ENCODE data around the gene LMO2. TPM values are rescaled to one million over a fixed set of nuclear protein-coding genes. Genes with fewer than 3 reads are reported as not detected.

Gene LMO2
- total RNA-seq, 1 donor from 2014 or later = 16.7 TPM

GRCh38 chr11:33906484-33907186, 14.8 kb upstream of the LMO2 start:
- Histone ChIP-seq H3K27ac (ENCODE audit: low read depth, low read length) (no peak overlapping the region), H3K27me3 (ENCODE audit: control insufficient read depth in 3 of 3, insufficient read depth in 3 of 3, low read length in 3 of 3) (no peaks in the 10 kb centered on the region), H3K36me3 (ENCODE audit: control insufficient read depth in 3 of 3, insufficient read depth in 3 of 3, low read length in 3 of 3) (no peaks in the 10 kb centered on the region), H3K4me1 (ENCODE audit: control insufficient read depth in 3 of 3, insufficient read depth in 3 of 3, low read length in 3 of 3) (peaks cover 0 to 5% (median 2%) of the 10 kb centered on the region in 3 donors), H3K9me3 (ENCODE audit: control insufficient read depth in 3 of 3, low read length in 3 of 3) (no peaks in the 10 kb centered on the region), H3K4me3 (ENCODE audit: low read length in 3 of 3) (no peak overlapping the region), H3K9ac (ENCODE audit: low read depth in 1 of 3, low read length in 3 of 3) (no peak overlapping the region)

- no peaks in the 10 kb centered on the region for H3K36me3 ChIP-seq (ENCODE audit: control insufficient read depth in 3 of 3, insufficient read depth in 3 of 3, low read length in 3 of 3)
- H3K27ac ChIP-seq (ENCODE audit: low read depth, low read length) = no peak overlapping the region
- H3K4me3 ChIP-seq (ENCODE audit: low read length in 3 of 3) = no peak overlapping the region
- peaks cover 6 to 10% (median 9%) of the 10 kb centered on the region in 3 donors for H3K4me1 ChIP-seq (ENCODE audit: control insufficient read depth in 3 of 3, insufficient read depth in 3 of 3, low read length in 3 of 3)
- no peaks in the 10 kb centered on the region for H3K27me3 ChIP-seq (ENCODE audit: control insufficient read depth in 3 of 3, insufficient read depth in 3 of 3, low read length in 3 of 3)
- H3K9me3 ChIP-seq (ENCODE audit: control insufficient read depth in 3 of 3, low read length in 3 of 3) = no peaks in the 10 kb centered on the region
- H3K9ac ChIP-seq (ENCODE audit: low read depth in 1 of 3, low read length in 3 of 3) = no peak overlapping the region
Measured at GRCh38 chr11:33904102-33904501, 12.2 kb upstream of the LMO2 start.

- Histone ChIP-seq H3K27me3 (ENCODE audit: control insufficient read depth in 3 of 3, insufficient read depth in 3 of 3, low read length in 3 of 3) (no peaks in the 10 kb centered on the region), H3K4me1 (ENCODE audit: control insufficient read depth in 3 of 3, insufficient read depth in 3 of 3, low read length in 3 of 3) (peaks cover 9 to 17% (median 16%) of the 10 kb centered on the region in 3 donors), H3K9ac (ENCODE audit: low read depth in 1 of 3, low read length in 3 of 3) (no peak overlapping the region), H3K36me3 (ENCODE audit: control insufficient read depth in 3 of 3, insufficient read depth in 3 of 3, low read length in 3 of 3) (no peaks in the 10 kb centered on the region), H3K9me3 (ENCODE audit: control insufficient read depth in 3 of 3, low read length in 3 of 3) (no peaks in the 10 kb centered on the region), H3K27ac (ENCODE audit: low read depth, low read length) (no peak overlapping the region), H3K4me3 (ENCODE audit: low read length in 3 of 3) (no peak overlapping the region)
Measured at GRCh38 chr11:33900159-33900840, 8.4 kb upstream of the LMO2 start.

GRCh38 chr11:33899400-33900037, 7.6 kb upstream of the LMO2 start:
- H3K4me3 ChIP-seq (ENCODE audit: low read length in 3 of 3) = peak overlapping the region in 1 of 3 donors; percentile 45
- H3K36me3 ChIP-seq (ENCODE audit: control insufficient read depth in 3 of 3, insufficient read depth in 3 of 3, low read length in 3 of 3) = no peaks in the 10 kb centered on the region
- peaks cover 9 to 22% (median 16%) of the 10 kb centered on the region in 3 donors for H3K4me1 ChIP-seq (ENCODE audit: control insufficient read depth in 3 of 3, insufficient read depth in 3 of 3, low read length in 3 of 3)
- no peak overlapping the region for H3K27ac ChIP-seq (ENCODE audit: low read depth, low read length)
- no peaks in the 10 kb centered on the region for H3K9me3 ChIP-seq (ENCODE audit: control insufficient read depth in 3 of 3, low read length in 3 of 3)
- H3K27me3 ChIP-seq (ENCODE audit: control insufficient read depth in 3 of 3, insufficient read depth in 3 of 3, low read length in 3 of 3) = no peaks in the 10 kb centered on the region
- peak overlapping the region in 1 of 3 donors; percentile 33 for H3K9ac ChIP-seq (ENCODE audit: low read depth in 1 of 3, low read length in 3 of 3)

GRCh38 chr11:33898957-33899356, 7.1 kb upstream of the LMO2 start:
- H3K4me1 ChIP-seq (ENCODE audit: control insufficient read depth in 3 of 3, insufficient read depth in 3 of 3, low read length in 3 of 3) = peaks cover 9 to 22% (median 16%) of the 10 kb centered on the region in 3 donors
- H3K9ac ChIP-seq (ENCODE audit: low read depth in 1 of 3, low read length in 3 of 3) = peak overlapping the region in 2 of 3 donors; percentile 15 to 33
- no peaks in the 10 kb centered on the region for H3K9me3 ChIP-seq (ENCODE audit: control insufficient read depth in 3 of 3, low read length in 3 of 3)
- H3K4me3 ChIP-seq (ENCODE audit: low read length in 3 of 3) = no peak overlapping the region
- no peaks in the 10 kb centered on the region for H3K27me3 ChIP-seq (ENCODE audit: control insufficient read depth in 3 of 3, insufficient read depth in 3 of 3, low read length in 3 of 3)
- peak overlapping the region; percentile 45 for H3K27ac ChIP-seq (ENCODE audit: low read depth, low read length)
- no peaks in the 10 kb centered on the region for H3K36me3 ChIP-seq (ENCODE audit: control insufficient read depth in 3 of 3, insufficient read depth in 3 of 3, low read length in 3 of 3)

GRCh38 chr11:33897761-33898375, 6.0 kb upstream of the LMO2 start:
- no peaks in the 10 kb centered on the region for H3K27me3 ChIP-seq (ENCODE audit: control insufficient read depth in 3 of 3, insufficient read depth in 3 of 3, low read length in 3 of 3)
- no peak overlapping the region for H3K9ac ChIP-seq (ENCODE audit: low read depth in 1 of 3, low read length in 3 of 3)
- H3K9me3 ChIP-seq (ENCODE audit: control insufficient read depth in 3 of 3, low read length in 3 of 3) = no peaks in the 10 kb centered on the region
- H3K4me3 ChIP-seq (ENCODE audit: low read length in 3 of 3) = no peak overlapping the region
- peaks cover 9 to 30% (median 16%) of the 10 kb centered on the region in 3 donors for H3K4me1 ChIP-seq (ENCODE audit: control insufficient read depth in 3 of 3, insufficient read depth in 3 of 3, low read length in 3 of 3)
- no peaks in the 10 kb centered on the region for H3K36me3 ChIP-seq (ENCODE audit: control insufficient read depth in 3 of 3, insufficient read depth in 3 of 3, low read length in 3 of 3)
- no peak overlapping the region for H3K27ac ChIP-seq (ENCODE audit: low read depth, low read length)

- H3K27ac ChIP-seq (ENCODE audit: low read depth, low read length) = no peak overlapping the region
- no peak overlapping the region for H3K4me3 ChIP-seq (ENCODE audit: low read length in 3 of 3)
- H3K9me3 ChIP-seq (ENCODE audit: control insufficient read depth in 3 of 3, low read length in 3 of 3) = no peaks in the 10 kb centered on the region
- H3K27me3 ChIP-seq (ENCODE audit: control insufficient read depth in 3 of 3, insufficient read depth in 3 of 3, low read length in 3 of 3) = no peaks in the 10 kb centered on the region
- H3K4me1 ChIP-seq (ENCODE audit: control insufficient read depth in 3 of 3, insufficient read depth in 3 of 3, low read length in 3 of 3) = peaks cover 11 to 33% (median 16%) of the 10 kb centered on the region in 3 donors
- no peaks in the 10 kb centered on the region for H3K36me3 ChIP-seq (ENCODE audit: control insufficient read depth in 3 of 3, insufficient read depth in 3 of 3, low read length in 3 of 3)
- no peak overlapping the region for H3K9ac ChIP-seq (ENCODE audit: low read depth in 1 of 3, low read length in 3 of 3)
Measured at GRCh38 chr11:33896911-33897310, 5.0 kb upstream of the LMO2 start.

GRCh38 chr11:33895752-33896137, 3.9 kb upstream of the LMO2 start:
- H3K9me3 ChIP-seq (ENCODE audit: control insufficient read depth in 3 of 3, low read length in 3 of 3) = no peaks in the 10 kb centered on the region
- H3K4me1 ChIP-seq (ENCODE audit: control insufficient read depth in 3 of 3, insufficient read depth in 3 of 3, low read length in 3 of 3) = peaks cover 16 to 42% (median 22%) of the 10 kb centered on the region in 3 donors
- no peaks in the 10 kb centered on the region for H3K36me3 ChIP-seq (ENCODE audit: control insufficient read depth in 3 of 3, insufficient read depth in 3 of 3, low read length in 3 of 3)
- H3K27me3 ChIP-seq (ENCODE audit: control insufficient read depth in 3 of 3, insufficient read depth in 3 of 3, low read length in 3 of 3) = no peaks in the 10 kb centered on the region
- H3K4me3 ChIP-seq (ENCODE audit: low read length in 3 of 3) = no peak overlapping the region
- H3K9ac ChIP-seq (ENCODE audit: low read depth in 1 of 3, low read length in 3 of 3) = no peak overlapping the region
- no peak overlapping the region for H3K27ac ChIP-seq (ENCODE audit: low read depth, low read length)

GRCh38 chr11:33894398-33894746, 2.5 kb upstream of the LMO2 start:
- Histone ChIP-seq H3K36me3 (ENCODE audit: control insufficient read depth in 3 of 3, insufficient read depth in 3 of 3, low read length in 3 of 3) (no peaks in the 10 kb centered on the region), H3K4me1 (ENCODE audit: control insufficient read depth in 3 of 3, insufficient read depth in 3 of 3, low read length in 3 of 3) (peaks cover 11 to 35% (median 15%) of the 10 kb centered on the region in 3 donors), H3K9me3 (ENCODE audit: control insufficient read depth in 3 of 3, low read length in 3 of 3) (no peaks in the 10 kb centered on the region), H3K4me3 (ENCODE audit: low read length in 3 of 3) (no peak overlapping the region), H3K9ac (ENCODE audit: low read depth in 1 of 3, low read length in 3 of 3) (no peak overlapping the region), H3K27me3 (ENCODE audit: control insufficient read depth in 3 of 3, insufficient read depth in 3 of 3, low read length in 3 of 3) (no peaks in the 10 kb centered on the region), H3K27ac (ENCODE audit: low read depth, low read length) (no peak overlapping the region)

Data from skeletal muscle tissue (tissue), 4 donors.